IgD-negative memory B cell (primary cell): ENCODE data around the gene NT5C. TPM values are rescaled to one million over a fixed set of nuclear protein-coding genes. Genes with fewer than 3 reads are reported as not detected.
A peak's percentile ranks its signal among the peaks of the same experiment; 100 is the strongest.
"Not testable (repeated sequence)": the region's sequence is repeated elsewhere in the genome, so short reads cannot be mapped to it uniquely, and the experiment has no call there.

Experiments
- H3K27ac Mint-ChIP-seq, 3 donors: one replicate each; pipeline ENCODE4 v1.8.0; 2020 to 2022; ENCODE audit warnings: mild to moderate bottlenecking in 3 of 3, mixed read lengths in 3 of 3, moderate library complexity in 1 of 3
- H3K27me3 Mint-ChIP-seq: one replicate; pipeline ENCODE4 v1.8.0; 2021; ENCODE audit warnings: mixed read lengths
- H3K36me3 Mint-ChIP-seq: one replicate; pipeline ENCODE4 v1.8.0; 2020; ENCODE audit warnings: mild to moderate bottlenecking, mixed read lengths
- H3K4me1 Mint-ChIP-seq, 3 donors: one replicate each; pipeline ENCODE4 v1.8.0; 2020 to 2022; ENCODE audit warnings: mixed read lengths in 3 of 3, mild to moderate bottlenecking in 1 of 3
- H3K4me3 Mint-ChIP-seq, 4 donors: one replicate each; pipeline ENCODE4 v1.8.0; 2020 to 2022; ENCODE audit warnings: mild to moderate bottlenecking in 4 of 4, mixed read lengths in 4 of 4, moderate library complexity in 3 of 4
- H3K9me3 Mint-ChIP-seq, 3 donors: one replicate each; pipeline ENCODE4 v1.8.0; 2020 to 2021; ENCODE audit warnings: mixed read lengths in 3 of 3, mild to moderate bottlenecking in 1 of 3
- polyA plus RNA-seq: library from polyadenylated mRNA; unstranded; fragments of 300-500 nt; fragmentation: Illumina TruSeq; gene quantifications from one replicate; pipeline ENCODE4 v1.2.3, GENCODE V29; 2021

Gene NT5C
- 150 TPM for polyA plus RNA-seq

- H3K27me3 Mint-ChIP-seq: no peaks in the 10 kb centered on the region
- peak within 1 kb of the TSS; percentile 92 to 99 (median 97) for H3K4me3 Mint-ChIP-seq
- H3K4me1 Mint-ChIP-seq: peaks cover 12 to 22% (median 22%) of the 10 kb centered on the region in 3 donors
- peak within 1 kb of the TSS; percentile 87 to 95 (median 88) for H3K27ac Mint-ChIP-seq
- H3K36me3 Mint-ChIP-seq: peaks cover 2% of the 10 kb centered on the region
- H3K9me3 Mint-ChIP-seq: no peaks in the 10 kb centered on the region
Measured at GRCh38 chr17:75131278-75132017, at the start of gene NT5C. Gene NT5C (minus strand): TSS chr17:75131742. CDS start chr17:75131707, 35 bp downstream.

GRCh38 chr17:75181110-75181509, 49.6 kb upstream of the NT5C start:
- Mint-ChIP-seq H3K9me3 (no peaks in the 10 kb centered on the region), H3K27ac (peak overlapping the region; percentile 84 to 94 (median 88)), H3K4me3 (peak overlapping the region; percentile 83 to 95 (median 92)), H3K4me1 (peaks cover 18 to 27% (median 23%) of the 10 kb centered on the region in 3 donors), H3K36me3 (no peaks in the 10 kb centered on the region), H3K27me3 (no peaks in the 10 kb centered on the region)

GRCh38 chr17:75178453-75178852, 46.9 kb upstream of the NT5C start:
- Mint-ChIP-seq H3K9me3 (no peaks in the 10 kb centered on the region), H3K4me3 (peak overlapping the region in 1 of 4 donors; percentile 61), H3K36me3 (no peaks in the 10 kb centered on the region), H3K4me1 (peaks cover 14 to 26% (median 17%) of the 10 kb centered on the region in 3 donors), H3K27me3 (no peaks in the 10 kb centered on the region), H3K27ac (no peak overlapping the region)

GRCh38 chr17:75176625-75177024, 45.1 kb upstream of the NT5C start:
- H3K4me1 Mint-ChIP-seq: peaks cover 16 to 29% (median 18%) of the 10 kb centered on the region in 3 donors
- H3K27me3 Mint-ChIP-seq: no peaks in the 10 kb centered on the region

GRCh38 chr17:75174996-75175395, 43.5 kb upstream of the NT5C start:
- H3K9me3 Mint-ChIP-seq: no peaks in the 10 kb centered on the region
- no peak overlapping the region for H3K27ac Mint-ChIP-seq
- H3K4me1 Mint-ChIP-seq: peaks cover 7 to 21% (median 9%) of the 10 kb centered on the region in 3 donors
- no peaks in the 10 kb centered on the region for H3K36me3 Mint-ChIP-seq
- H3K27me3 Mint-ChIP-seq: no peaks in the 10 kb centered on the region
- no peak overlapping the region for H3K4me3 Mint-ChIP-seq

More at GRCh38 chr17:75176625-75177024, 45.1 kb upstream of the NT5C start:
- Mint-ChIP-seq H3K36me3 (no peaks in the 10 kb centered on the region), H3K4me3 (peak overlapping the region in 1 of 4 donors; percentile 45), H3K27ac (peak overlapping the region in 1 of 3 donors; percentile 73), H3K9me3 (no peaks in the 10 kb centered on the region)

GRCh38 chr17:75173526-75173925, 42.0 kb upstream of the NT5C start:
- Mint-ChIP-seq H3K27ac (peak overlapping the region in 1 of 3 donors; percentile 74), H3K4me3 (no peak overlapping the region), H3K36me3 (no peaks in the 10 kb centered on the region), H3K9me3 (no peaks in the 10 kb centered on the region), H3K27me3 (no peaks in the 10 kb centered on the region), H3K4me1 (peaks cover 6 to 21% (median 7%) of the 10 kb centered on the region in 3 donors)

GRCh38 chr17:75168998-75169397, 37.5 kb upstream of the NT5C start:
- Mint-ChIP-seq H3K27ac (no peak overlapping the region), H3K4me1 (peaks cover 2 to 11% (median 6%) of the 10 kb centered on the region in 3 donors), H3K27me3 (no peaks in the 10 kb centered on the region), H3K36me3 (no peaks in the 10 kb centered on the region), H3K4me3 (no peak overlapping the region), H3K9me3 (no peaks in the 10 kb centered on the region)

- not testable (repeated sequence) for H3K27ac Mint-ChIP-seq, H3K4me3 Mint-ChIP-seq, H3K36me3 Mint-ChIP-seq, H3K4me1 Mint-ChIP-seq, H3K27me3 Mint-ChIP-seq, H3K9me3 Mint-ChIP-seq
Measured at GRCh38 chr17:75164606-75165005, 33.1 kb upstream of the NT5C start.

- H3K27ac Mint-ChIP-seq: no peak overlapping the region
- H3K36me3 Mint-ChIP-seq: no peaks in the 10 kb centered on the region
- peaks cover 0 to 2% (median 0%) of the 10 kb centered on the region in 3 donors for H3K4me1 Mint-ChIP-seq
- no peaks in the 10 kb centered on the region for H3K9me3 Mint-ChIP-seq
- H3K27me3 Mint-ChIP-seq: no peaks in the 10 kb centered on the region
- no peak overlapping the region for H3K4me3 Mint-ChIP-seq
Measured at GRCh38 chr17:75163074-75163473, 31.5 kb upstream of the NT5C start.

- H3K27ac Mint-ChIP-seq: no peak overlapping the region
- no peaks in the 10 kb centered on the region for H3K9me3 Mint-ChIP-seq
- no peaks in the 10 kb centered on the region for H3K36me3 Mint-ChIP-seq
- no peak overlapping the region for H3K4me3 Mint-ChIP-seq
- no peaks in the 10 kb centered on the region for H3K27me3 Mint-ChIP-seq
- H3K4me1 Mint-ChIP-seq: peaks cover 2 to 4% (median 2%) of the 10 kb centered on the region in 3 donors
Measured at GRCh38 chr17:75160211-75160610, 28.7 kb upstream of the NT5C start.

- Mint-ChIP-seq H3K4me3 (no peak overlapping the region), H3K9me3 (no peaks in the 10 kb centered on the region), H3K36me3 (no peaks in the 10 kb centered on the region), H3K4me1 (peaks cover 7 to 10% (median 7%) of the 10 kb centered on the region in 3 donors), H3K27me3 (no peaks in the 10 kb centered on the region), H3K27ac (no peak overlapping the region)
Measured at GRCh38 chr17:75159196-75160031, 27.9 kb upstream of the NT5C start.

- H3K27me3 Mint-ChIP-seq, H3K4me3 Mint-ChIP-seq, H3K36me3 Mint-ChIP-seq, H3K4me1 Mint-ChIP-seq, H3K9me3 Mint-ChIP-seq: not testable (repeated sequence)
- H3K27ac Mint-ChIP-seq: peak overlapping the region in 1 of 3 donors; percentile 39
Measured at GRCh38 chr17:75158480-75158879, 26.9 kb upstream of the NT5C start.

GRCh38 chr17:75155191-75155601, 23.7 kb upstream of the NT5C start:
- Mint-ChIP-seq H3K36me3 (no peaks in the 10 kb centered on the region), H3K9me3 (no peaks in the 10 kb centered on the region), H3K4me3 (peak overlapping the region in 1 of 4 donors; percentile 32), H3K4me1 (peaks cover 20 to 24% (median 22%) of the 10 kb centered on the region in 3 donors), H3K27ac (peak overlapping the region in 1 of 3 donors; percentile 80), H3K27me3 (no peaks in the 10 kb centered on the region)

- H3K27ac Mint-ChIP-seq: peak within 1 kb of the TSS; percentile 80 to 94 (median 90)
- peaks cover 22 to 28% (median 24%) of the 10 kb centered on the region in 3 donors for H3K4me1 Mint-ChIP-seq
- no peaks in the 10 kb centered on the region for H3K9me3 Mint-ChIP-seq
- peak within 1 kb of the TSS; percentile 73 to 98 (median 94) for H3K4me3 Mint-ChIP-seq
- H3K36me3 Mint-ChIP-seq: no peaks in the 10 kb centered on the region
- no peaks in the 10 kb centered on the region for H3K27me3 Mint-ChIP-seq
Measured at GRCh38 chr17:75154195-75155106, 22.9 kb upstream of the NT5C start, which contains the start of gene JPT1. Gene JPT1 (minus strand): TSS chr17:75154512. CDS start chr17:75154397, 115 bp downstream.
